ENCODE measurements around the gene UNC5CL. TPM values are rescaled to one million over a fixed set of nuclear protein-coding genes. Genes with fewer than 3 reads are reported as not detected.

Gene UNC5CL
- total and polyA plus RNA-seq, 2 of the 4 experiments (the other 2 are of a cell fraction), result not detected

DNA sequence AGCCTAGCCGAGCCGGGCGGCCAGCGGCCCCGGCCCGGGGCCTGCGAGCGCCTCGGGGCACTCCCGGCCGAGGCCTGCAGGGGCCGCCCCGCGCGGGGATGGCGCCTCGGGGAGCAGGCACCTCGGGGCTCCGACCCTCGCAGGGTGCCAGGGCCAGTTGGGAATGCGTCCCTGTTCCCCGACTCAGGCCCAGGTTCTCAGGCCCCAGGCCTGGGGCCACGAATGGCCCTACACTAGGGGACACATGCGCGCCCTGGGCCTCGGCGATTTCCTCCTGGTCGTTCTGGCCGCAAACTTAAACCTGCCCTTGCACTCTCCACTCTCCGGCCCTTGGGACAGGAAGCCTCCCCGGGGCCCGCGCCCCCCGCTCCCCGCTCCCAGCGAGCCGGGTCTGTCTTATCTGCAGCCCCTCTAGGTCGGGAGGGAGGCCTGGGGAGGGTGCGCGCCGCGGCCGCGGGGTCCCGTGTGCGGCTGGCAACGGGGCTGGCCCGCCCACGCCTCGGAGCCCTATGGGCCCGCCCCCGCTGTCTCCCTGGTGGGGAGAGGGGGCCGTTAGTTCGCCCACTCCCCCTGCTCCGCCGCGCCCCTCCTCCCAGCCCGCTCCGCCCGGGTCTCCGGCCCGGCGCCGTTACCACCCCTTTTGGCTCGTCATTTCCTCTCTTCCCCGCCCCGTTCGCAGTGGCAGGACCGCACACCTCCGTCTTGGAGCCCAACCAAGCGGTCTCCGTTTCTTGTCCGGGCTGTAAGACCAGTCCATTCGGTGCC lies 34.4 kb upstream of the UNC5CL start:
- Histone ChIP-seq H4K20me1 (ENCODE audit: insufficient read depth, low read length) (peaks cover 10% of the 10 kb centered on the region), H3K4ac (ENCODE audit: low read depth, low read length) (peak overlapping the region; percentile 82), H4K5ac (ENCODE audit: low read depth, low read length) (peak overlapping the region; percentile 32), H3K23ac (ENCODE audit: low read depth, low read length) (peak overlapping the region; percentile 77), H3K4me3 (ENCODE audit: insufficient read depth, low read depth, low read length) (peak overlapping the region; percentile 72), H2BK20ac (ENCODE audit: low read depth, low read length) (no peak overlapping the region), H4K8ac (ENCODE audit: low read depth in 2 of 2, low read length in 2 of 2) (peak overlapping the region; percentile 40 to 82), H2AFZ (replicated peaks; ENCODE audit: low read length, poor library complexity) (peak overlapping the region; percentile 73), H3K14ac (replicated peaks; ENCODE audit: low read depth, low read length) (peak overlapping the region; percentile 84), H3K27ac (ENCODE audit: insufficient read depth, low read length) (peak overlapping the region; percentile 93), H3K9ac (ENCODE audit: low read depth, low read length) (peak overlapping the region; percentile 92), H2AK9ac (replicated peaks; ENCODE audit: low read depth, low read length, poor library complexity) (peak overlapping the region; percentile 98), H3K27me3 (ENCODE audit: control insufficient read depth, insufficient read depth, low read length) (no peaks in the 10 kb centered on the region), H3K79me1 (ENCODE audit: low read depth in 1 of 2, low read length in 2 of 2) (peaks cover 12 to 24% of the 10 kb centered on the region in 2 experiments), H3K4me2 (ENCODE audit: low read depth, low read length) (peak overlapping the region; percentile 100), H2AK5ac (ENCODE audit: low read depth, low read length) (0 out of 2 replicates have a peak overlapping the region, but pooled peaks have one; percentile 18), H2BK120ac (ENCODE audit: low read depth, low read length) (peak overlapping the region; percentile 22; the same call in 1 of the 2 replicates), H3K9me3 (ENCODE audit: control insufficient read depth, insufficient read depth, low read length) (no peaks in the 10 kb centered on the region), H3K18ac (ENCODE audit: low read depth, low read length) (peak overlapping the region; percentile 3; the same call in 1 of the 2 replicates), H3K36me3 (ENCODE audit: control insufficient read depth, insufficient read depth, low read length) (no peaks in the 10 kb centered on the region), H2BK15ac (ENCODE audit: low read depth, low read length) (0 out of 3 replicates have a peak overlapping the region, but pooled peaks have one; percentile 3), H3K9me1 (ENCODE audit: insufficient read depth, low read length) (peaks cover 6% of the 10 kb centered on the region), H2BK5ac (ENCODE audit: low read depth, low read length, poor library complexity, severe bottlenecking) (peak overlapping the region; percentile 74), H3K56ac (ENCODE audit: extremely low read depth, insufficient read depth, low read length) (peak overlapping the region; percentile 92), H3K4me1 (ENCODE audit: control insufficient read depth, insufficient read depth, low read length) (peaks cover 3% of the 10 kb centered on the region), H4K91ac (ENCODE audit: insufficient read depth, low read depth, low read length) (peak overlapping the region; percentile 81)
- ChIA-PET POLR2A (ENCODE audit: unreplicated experiment) (no interaction called here), CTCF (no interaction called here)
- intact Hi-C loops (cut with micrococcal nuclease) (loop anchor here (5.0 kb wide), 2 partner anchors 244 to 609 kb away; no protein-coding TSS in a partner anchor), dilution Hi-C loops (cut with HindIII; ENCODE audit: low sequenced_read_pairs, unreplicated experiment) (no loop called here), in situ Hi-C loops (cut with MboI; ENCODE audit: low sequenced_read_pairs) (no loop called here)
- no TSS peak for BruUV-seq (replicated peaks)
- DNase-seq (peak; percentile 69), ATAC-seq (ENCODE audit: low read depth) (peak; percentile 4)
- TF ChIP-seq BHLHE40 (IDR thresholded peaks at IDR 0.05; ENCODE audit: low read depth, low read length), result peak; percentile 19; the same call in 1 of the 2 replicates
- no peak for TF ChIP-seq SMC3 (IDR thresholded peaks at IDR 0.05; ENCODE audit: low read depth, low read length)
- TF ChIP-seq USF2 (IDR thresholded peaks at IDR 0.05; ENCODE audit: low read depth, low read length), result no peak
- no peak for TF ChIP-seq FOS (IDR thresholded peaks at IDR 0.05; ENCODE audit: low read depth, low read length)
- TF ChIP-seq CTCF (conservative IDR thresholded peaks at IDR 0.05; ENCODE audit: low read depth, low read length), result peak; percentile 60
- TF ChIP-seq RAD21 (IDR thresholded peaks at IDR 0.05; ENCODE audit: low read length), result peak; percentile 35; the same call in 1 of the 2 replicates
- peak; percentile 88 for TF ChIP-seq POLR2A (IDR thresholded peaks at IDR 0.05; ENCODE audit: low read depth, low read length)
- peak; percentile 81; the same call in 1 of the 2 replicates for TF ChIP-seq CHD1 (IDR thresholded peaks at IDR 0.05; ENCODE audit: low read depth, low read length)
- TF ChIP-seq RFX5 (IDR thresholded peaks at IDR 0.05; ENCODE audit: low read depth, low read length), result no peak
- WGBS, 2 experiments (ENCODE audit: extremely low coverage in 2 of 2, insufficient read length in 1 of 2), result 1% methylated on average over 34 of the region's 74 CpGs; no CpG with 5 or more reads in 1 of the 2 experiments

Data from IMR-90 (cell line).